Raji (cell line): ENCODE data around the gene WWOX.

Source experiments
- POLR2A ChIP-seq: IDR thresholded peaks from 2 replicates; pipeline ENCODE4 v1.6.1; 2011; ENCODE audit warnings: low read depth, low read length, control low read depth; ENCODE audit not compliant: insufficient read depth

The WWOX gene

DNA sequence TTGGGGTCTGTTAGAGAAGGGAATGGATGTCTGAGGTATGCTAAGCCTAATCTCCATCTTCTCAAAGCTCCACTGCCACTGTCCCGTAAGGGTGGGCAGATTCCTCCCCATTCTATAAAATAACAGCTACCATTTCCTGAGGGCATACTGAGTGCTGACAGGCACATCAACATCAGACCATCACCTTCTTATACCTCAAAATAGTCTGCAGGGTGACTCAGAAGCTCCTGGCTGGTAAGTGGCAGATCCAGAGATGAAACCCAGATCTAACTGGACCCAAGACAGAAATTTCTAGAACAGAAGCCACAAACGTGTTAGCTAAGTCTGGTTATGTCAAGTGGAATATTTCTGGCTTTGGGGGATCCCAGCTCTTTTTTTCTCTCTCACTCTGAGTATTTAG lies 548.0 kb downstream of the WWOX start:
- TF ChIP-seq POLR2A, result no peak

DNA sequence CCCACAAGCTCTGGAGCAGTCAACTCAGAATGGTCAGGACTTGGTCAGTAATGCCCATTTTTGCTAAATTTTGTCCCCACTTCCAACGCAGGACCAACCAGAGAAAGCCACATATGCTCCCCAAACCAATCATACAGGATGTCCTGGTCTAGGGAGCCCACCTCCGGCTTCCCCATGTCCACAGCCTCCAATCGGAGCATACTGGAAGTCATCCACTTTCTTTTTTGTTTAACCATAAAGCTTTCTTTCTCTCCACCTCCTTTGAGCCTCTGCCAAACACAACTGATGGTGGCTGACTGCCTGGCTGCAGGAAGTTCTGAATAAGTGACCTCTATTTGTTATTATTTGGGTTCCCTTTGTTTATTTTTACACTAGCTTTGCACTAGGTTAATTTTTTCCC lies 549.1 kb downstream of the WWOX start:
- no peak for TF ChIP-seq POLR2A

DNA sequence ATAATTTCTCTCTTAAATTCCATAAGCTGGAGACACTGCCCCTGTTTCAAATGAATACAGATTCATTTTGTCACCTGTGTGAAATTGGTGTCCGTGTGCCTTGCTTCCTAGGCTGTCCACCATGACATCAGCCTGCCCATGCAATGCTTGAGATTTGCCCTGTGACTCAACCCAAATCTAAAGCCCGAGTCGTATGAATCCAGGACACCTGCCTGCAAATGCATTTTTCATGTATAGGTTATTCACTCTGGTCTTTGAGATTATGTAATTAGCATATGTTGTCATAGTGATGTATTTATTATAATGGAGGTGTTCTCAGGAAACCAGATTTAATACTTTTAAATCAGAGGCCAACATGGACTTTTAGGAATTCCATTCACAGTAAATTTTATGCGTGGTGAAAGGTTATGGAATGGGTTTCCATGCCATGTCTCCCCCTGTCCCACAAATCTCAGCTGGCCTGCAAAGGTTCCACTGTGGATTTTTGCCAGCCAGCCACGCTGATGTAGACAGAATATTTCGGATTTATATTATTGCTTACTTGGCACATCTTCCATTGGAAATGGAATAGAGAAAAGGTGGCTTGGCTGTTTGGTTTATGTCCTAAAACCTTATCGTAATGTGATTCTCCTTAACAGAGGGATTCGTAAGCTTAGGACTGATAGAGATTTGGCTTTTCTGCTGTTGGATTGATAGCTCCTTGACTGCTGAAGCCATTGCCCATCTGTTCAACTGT lies 551.1 kb downstream of the WWOX start:
- no peak for TF ChIP-seq POLR2A

- TF ChIP-seq POLR2A, result no peak
Measured at GRCh38 chr16:78654929-78655328, 555.5 kb downstream of the WWOX start.

GRCh38 chr16:78655331-78656113 lies 556.1 kb downstream of the WWOX start:
- no peak for TF ChIP-seq POLR2A

GRCh38 chr16:78656887-78657286 lies 557.4 kb downstream of the WWOX start:
- TF ChIP-seq POLR2A, result no peak

DNA sequence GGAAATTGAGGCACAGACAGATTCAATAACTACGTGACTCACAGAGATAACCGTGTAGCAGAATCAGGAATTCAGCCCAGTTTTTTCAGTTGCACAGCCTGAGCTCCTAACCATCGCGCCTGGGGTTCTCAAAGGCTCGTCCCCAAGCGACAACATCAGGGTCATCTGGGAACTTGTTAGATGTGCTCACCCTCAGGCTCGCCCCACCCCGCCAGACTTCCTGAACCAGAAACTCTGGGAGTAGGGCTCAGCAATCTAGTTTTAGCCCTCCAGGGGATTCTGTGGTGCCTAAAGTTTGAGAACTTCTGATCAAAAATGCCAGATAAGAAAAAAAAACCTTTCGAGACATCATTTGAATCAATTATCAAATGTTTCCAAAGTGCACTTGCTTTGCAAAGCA lies 559.8 kb downstream of the WWOX start:
- TF ChIP-seq POLR2A, result no peak

GRCh38 chr16:78659668-78660217 lies 560.3 kb downstream of the WWOX start:
- no peak for TF ChIP-seq POLR2A

GRCh38 chr16:78660795-78661194 lies 561.3 kb downstream of the WWOX start:
- TF ChIP-seq POLR2A, result no peak

DNA sequence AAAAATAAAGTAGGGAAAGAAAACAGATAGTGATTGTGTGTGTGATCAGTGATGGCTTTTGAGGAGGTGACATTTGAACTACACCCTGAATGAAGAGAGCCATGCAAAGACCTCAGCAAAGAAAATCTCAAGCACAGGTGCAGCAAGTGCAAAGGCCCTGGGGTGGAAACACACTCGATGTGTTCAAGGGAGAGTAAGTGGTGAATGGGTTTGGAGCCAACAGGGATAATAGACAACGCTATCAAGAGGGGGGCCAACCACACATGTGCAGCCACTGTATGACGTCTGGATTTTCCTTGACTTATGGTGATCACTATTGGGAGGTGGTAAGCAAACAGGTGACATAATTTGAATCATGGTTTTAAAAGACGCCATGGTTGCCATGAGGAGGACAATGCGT lies 564.2 kb downstream of the WWOX start:
- TF ChIP-seq POLR2A, result no peak

DNA sequence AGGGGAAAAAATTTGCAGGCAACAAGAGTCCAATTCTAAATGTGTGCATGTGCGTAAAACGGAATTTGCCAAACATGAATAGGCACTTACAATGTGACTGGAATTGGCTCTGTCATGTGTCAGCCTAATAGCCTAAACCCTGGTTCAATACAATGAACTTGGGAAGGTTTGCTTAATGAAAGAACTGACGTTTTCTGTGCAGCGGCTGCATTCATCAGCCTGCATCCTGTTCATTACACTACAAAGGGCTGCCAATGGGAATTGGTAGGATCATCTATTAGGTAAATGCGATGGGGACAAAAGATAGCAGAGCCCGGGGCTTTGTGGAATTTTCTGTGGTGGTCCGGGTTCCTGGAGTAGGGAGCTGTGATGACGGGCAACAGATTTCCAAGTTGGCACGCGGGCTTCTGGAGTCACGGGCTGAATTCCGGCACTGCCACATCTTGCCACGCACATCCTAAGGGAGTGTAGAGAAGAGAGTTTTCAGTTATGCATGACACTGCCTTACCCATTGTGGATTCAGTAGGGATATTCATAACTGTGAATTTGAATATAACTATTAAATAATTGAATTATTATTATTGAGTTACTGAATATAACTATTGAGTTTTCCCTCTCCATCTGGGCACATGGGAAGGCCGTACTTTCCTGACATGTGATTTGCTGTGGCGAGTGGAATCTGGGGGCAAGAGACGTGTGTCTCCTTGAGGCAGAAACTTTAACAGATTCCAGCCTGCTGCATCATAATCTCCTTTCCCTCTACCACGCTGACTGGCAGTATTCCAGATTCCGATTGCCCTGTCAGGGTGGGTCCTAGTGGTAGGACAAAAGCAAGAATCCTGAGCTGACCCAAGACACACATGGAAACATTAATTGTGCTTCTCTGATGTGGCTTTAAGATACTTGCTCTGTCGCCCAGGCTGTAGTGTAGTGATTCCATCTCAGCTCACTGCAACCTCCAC lies 565.6 kb downstream of the WWOX start:
- TF ChIP-seq POLR2A, result no peak

DNA sequence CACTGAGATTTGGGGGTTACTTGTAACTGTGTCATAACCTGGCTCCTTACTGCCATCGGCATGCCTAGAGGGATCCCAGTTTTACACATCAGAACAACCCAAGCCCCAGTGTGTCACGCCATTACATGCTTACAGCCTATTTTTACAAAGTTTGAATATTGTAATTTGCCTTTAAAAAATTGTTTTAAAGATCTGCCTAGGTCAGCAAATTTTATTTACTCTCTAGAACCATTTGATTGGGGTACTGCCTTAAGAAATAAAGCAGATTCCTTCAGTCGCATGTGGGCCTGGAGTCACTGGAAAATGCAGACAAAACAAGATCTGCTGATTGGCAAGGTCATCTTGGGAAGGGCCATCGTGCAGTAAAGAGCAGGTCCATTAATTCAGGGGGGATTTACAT lies 566.9 kb downstream of the WWOX start:
- TF ChIP-seq POLR2A, result no peak

GRCh38 chr16:78667675-78668074 lies 568.2 kb downstream of the WWOX start:
- TF ChIP-seq POLR2A, result no peak

- TF ChIP-seq POLR2A, result no peak
Measured at GRCh38 chr16:78668393-78668792, 568.9 kb downstream of the WWOX start.

DNA sequence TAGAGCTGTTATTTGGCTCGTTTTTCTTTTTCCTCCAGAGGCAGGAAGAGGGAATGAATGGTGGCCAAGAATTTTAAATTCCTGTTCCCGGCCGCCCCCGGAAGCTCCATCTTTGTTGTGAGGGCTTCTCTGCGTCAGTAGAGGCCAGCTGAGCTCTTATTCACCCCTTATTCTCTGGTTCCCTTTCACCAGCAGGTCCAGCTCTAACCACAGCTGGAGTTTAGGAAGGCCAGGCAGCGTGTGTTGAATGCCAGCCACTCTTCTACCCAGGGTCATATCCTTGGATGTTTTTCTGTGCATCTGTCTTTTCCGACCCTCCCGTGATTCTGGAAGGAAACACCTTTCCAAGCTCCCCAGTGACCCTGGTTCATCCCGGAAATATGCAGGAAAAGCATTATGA lies 570.5 kb downstream of the WWOX start:
- TF ChIP-seq POLR2A, result no peak
